Activated naive CD8-positive, alpha-beta T cell treated with anti-CD3 and anti-CD28 coated beads, Interleukin-2, amount 50 U/mL, for 16 hours (primary cell): ENCODE results near the gene CFLAR.
"Not testable (repeated sequence)": the region's sequence is repeated elsewhere in the genome, so short reads cannot be mapped to it uniquely, and the experiment has no call there.

Source experiments
- DNase-seq: peaks from one replicate; pipeline ENCODE4 v3.0.0-alpha.2; 2020; ENCODE audit warnings: low read depth, low spot score

Gene CFLAR

DNA sequence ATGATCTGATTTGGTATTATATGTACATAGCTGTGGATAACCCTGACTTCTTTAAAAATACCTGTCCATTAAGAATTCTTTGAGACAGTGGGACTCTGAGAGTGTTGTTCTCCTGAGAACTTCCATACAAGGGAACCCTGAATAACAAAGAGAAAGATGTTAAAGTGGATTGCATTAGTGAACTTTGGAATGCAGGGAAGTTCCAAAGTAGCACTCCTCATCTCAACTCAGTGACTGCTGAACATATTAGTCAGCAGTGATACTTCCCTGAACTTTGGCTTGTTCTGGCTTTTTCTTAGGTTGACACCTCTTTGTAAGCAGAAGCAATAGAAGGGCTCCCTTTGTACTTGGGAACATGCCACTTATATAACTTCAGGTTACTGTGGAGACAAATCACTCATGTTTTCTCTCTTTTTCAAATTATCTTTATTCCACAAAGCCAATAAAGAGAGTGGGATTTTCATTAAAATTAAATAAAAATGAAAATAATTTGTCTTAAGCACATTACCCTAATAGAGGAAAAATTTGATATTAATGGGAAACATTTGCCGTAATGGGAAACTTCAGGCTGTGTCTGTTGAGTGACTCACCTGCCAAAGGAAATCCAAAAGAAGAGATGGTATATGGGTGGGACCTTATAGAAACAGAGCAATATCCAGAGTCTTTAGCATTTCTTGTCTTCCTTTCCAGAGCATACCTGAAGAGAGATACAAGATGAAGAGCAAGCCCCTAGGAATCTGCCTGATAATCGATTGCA, 33.3 kb downstream of the CFLAR start:
- no peak for DNase-seq

DNA sequence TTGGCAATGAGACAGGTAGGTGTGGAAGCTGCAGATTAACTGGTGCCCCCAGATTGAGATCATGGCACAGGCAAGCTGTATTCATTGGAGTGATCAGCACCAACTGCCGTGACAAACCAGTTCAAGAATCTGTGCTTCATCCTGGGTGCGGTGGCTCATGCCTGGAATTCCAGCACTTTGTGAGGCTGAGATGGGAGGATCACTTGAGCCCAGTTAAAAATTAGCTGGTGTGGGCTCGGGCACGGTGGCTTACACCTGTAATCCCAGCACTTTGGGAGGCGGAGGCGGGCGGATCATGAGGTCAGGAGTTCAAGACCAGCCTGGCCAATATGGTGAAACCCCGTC, 33.8 kb downstream of the CFLAR start:
- not testable (repeated sequence) for DNase-seq

DNA sequence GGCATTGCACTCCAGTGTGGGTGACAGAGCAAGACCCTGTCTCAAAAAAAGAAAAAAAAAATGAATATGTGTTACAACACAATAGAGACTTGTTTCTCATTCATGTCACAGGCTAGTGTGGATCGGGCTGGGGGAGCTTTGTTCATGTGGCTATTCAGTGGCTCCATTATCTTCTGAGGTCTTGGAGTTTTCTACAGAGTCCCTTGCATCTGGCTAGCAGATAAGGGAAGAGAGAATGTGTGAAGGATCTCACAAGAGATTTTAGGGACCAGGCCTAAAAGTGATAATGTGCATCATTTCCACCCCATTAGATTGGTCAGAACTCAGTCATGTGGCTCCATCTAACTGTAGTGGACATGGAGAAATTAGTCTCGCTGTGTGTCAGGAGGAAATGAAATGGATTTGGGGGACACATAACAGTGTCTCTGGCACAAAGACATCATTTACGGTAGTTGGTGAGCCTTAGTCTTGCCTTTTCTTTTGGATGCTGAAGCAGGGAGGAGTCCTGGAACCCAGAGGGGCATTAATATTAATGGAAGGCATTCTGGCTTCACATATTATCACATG, 34.6 kb downstream of the CFLAR start:
- no peak for DNase-seq

DNA sequence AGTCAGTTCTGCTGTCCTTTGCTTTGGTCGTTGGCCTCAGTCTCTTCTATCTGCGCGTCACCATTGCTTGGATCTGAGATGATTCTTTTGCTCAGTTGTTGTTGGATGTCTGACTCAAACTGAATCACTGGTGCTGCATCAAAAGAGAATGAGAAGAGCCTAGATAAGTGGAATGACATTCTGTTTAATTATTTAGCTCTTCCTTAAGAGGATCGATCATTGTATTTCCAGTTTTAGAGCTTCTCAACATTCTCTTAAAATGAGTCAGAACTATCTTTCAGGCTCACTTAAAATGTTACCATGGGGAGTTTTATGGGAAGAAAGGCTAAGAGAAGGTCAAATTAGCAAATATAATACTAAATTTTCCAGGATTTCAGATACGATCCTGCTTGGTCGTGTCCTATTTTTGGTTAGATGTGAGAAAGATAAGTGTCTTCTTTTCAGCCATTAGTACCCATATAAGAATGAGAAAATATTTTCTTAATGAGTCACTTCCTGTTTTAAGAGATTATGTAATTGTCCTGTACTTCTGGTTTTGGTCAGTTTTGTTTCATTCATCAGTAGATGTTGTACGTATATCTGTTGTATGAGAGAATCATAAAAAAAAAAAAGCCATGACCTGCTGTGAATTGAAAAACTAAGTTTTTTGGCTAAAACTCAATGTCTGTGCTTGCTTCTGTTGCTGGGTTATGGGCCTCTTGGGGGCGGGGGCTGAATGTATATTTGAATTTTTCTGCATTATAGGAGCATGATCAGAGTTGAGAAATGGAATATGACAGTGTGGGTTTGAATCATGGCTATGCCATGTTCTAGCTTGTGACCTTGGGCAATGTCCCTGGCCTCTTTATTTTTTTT, 35.4 kb downstream of the CFLAR start:
- no peak for DNase-seq

DNA sequence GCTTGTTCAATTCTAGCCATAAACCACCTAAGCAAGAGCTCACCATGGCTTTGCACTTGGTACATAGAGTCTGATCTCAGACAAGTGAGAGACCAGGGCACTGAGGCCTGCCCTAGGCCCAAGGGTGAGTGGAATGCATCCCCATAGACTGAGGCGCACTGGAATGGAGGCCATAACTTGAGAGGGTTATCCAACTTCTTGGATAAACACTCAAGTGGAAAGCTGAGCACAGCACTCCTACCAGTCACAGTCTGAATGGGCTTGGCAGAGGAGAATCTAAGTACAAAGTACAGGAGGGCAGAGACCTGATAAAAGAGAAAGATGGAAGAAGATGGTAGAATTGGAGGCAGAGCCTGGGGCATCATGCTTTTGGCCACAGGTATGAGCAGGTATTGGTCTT, 36.6 kb downstream of the CFLAR start:
- no peak for DNase-seq

DNA sequence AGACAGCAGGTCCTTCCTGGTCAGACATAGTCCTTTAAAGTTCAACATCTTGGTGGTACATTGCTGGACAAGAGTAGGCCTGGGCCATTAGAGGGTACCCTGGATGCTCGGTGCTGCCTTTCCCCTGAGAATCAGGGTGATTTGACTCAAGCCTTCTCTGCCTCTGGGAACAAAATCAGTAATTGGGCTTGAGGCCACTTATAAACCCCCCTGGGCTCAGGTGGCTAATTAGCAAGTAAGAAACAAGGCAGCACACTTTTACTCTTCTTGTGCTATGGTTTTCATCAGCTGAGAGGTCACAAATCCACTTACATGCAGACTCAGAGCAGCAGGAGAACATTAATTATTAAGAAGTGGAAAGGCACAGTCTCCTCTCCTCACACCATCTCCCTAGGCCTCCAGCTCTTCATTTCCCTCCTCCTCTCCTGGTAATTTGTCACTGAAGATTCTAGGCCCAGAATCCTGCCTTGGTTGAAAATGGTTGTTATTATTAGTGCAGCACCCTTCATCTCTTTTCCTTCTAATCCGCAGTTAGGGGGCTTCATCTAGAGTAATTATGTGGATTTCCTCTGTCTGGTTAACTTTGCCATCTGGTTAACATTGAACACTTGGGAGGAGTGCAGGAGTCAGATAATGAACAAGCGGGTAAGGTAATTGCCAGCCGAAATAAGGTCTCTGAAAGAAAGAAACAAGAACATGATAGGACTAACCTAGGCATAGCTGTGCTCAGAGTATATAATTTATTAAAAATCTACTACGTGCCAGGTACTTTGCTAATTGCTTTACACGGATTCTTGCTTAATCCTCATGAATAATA, 37.2 kb downstream of the CFLAR start:
- DNase-seq = no peak

DNA sequence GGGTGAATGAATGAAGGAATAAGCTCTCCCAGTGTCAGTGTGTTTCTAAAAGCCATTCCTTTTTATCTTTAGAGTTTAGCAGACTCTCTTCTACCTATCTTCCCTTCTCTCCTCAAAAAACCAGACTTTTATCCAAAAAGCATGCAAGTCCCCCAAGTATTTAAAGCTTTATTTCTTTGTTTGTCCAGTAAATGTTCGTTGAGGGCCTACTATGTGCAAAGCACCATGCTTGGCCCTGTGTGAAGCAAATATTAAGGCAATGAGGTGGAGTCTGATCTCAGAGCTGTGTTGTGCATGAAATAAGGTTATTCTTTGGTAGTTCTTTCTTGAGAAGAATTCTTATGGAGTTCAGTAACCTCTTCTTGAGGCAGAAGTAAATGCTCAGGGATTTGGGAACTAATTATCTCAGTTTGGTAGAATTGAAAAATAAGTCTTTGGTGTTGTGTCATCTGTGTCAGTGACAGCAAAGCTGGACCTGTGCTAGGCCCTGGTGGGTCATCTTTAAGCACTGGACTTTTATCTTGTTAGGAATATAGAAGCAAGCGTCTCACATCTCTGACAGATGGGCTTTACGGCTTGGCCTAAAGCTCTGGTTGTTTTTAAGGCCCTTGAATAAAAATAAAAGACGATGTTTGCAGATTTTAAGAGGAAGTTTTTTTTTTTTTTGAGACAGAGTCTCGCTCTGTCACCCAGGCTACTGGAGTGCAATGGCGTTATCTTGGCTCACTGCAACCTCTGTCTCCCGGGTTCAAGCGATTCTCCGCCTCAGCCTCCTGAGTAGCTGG, 38.8 kb downstream of the CFLAR start:
- no peak for DNase-seq

DNA sequence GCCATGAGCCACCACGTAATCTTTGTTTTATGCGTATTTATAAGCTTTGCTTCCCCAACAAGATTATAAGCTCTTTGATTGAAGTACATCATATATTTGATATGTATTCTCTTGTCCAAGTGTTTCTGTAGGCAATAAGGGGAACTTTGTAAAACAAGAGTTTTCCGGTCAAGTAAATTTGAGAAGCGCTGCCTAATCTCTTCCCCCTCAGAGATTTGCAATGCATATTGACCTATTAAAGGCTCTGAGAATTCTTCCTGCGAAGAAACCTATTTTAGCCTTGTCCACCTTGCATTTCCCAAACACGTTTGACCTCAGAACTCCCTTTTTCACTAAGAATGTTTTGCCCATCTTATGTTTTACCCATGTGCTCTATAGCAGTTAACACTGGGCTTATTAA, 40.1 kb downstream of the CFLAR start:
- no peak for DNase-seq

DNA sequence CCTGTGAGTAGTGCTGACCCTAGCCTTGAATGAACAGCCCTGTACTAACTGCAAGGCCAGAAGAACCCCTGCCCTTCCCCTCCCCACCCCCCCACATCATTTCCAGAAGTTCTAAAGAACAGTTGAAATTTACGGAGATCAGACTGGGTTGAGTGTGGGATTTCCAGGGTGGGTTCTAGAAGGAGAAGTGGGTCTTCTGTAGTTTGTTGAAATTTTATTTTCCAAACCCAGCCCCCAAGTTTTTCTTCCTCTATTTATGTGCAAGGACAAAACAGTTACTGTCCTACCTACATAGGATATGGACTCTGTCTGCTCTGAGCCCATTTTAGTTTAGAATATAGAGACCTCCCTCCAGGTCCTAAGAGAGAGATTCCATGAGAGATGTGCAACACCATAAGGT, 40.7 kb downstream of the CFLAR start:
- no peak for DNase-seq

DNA sequence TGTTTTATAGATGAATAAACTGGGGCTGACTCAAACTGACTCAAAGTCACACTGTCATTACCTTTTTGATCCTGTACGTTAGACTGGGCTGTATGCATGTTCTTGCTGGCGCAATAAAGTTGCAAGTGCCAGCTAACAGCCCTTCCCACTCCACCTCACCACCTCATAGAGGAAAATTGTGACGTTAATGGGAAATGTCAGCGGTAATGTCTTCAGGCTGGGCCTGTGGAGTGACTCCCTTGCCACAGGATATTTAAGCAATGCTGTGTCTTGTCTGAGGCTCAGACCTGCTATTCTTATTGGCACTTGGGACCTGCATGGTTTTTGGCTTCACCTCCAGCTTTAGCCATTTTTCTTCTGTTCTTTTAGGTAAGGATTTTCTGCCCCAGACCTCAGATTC, 41.7 kb downstream of the CFLAR start:
- DNase-seq = no peak

DNA sequence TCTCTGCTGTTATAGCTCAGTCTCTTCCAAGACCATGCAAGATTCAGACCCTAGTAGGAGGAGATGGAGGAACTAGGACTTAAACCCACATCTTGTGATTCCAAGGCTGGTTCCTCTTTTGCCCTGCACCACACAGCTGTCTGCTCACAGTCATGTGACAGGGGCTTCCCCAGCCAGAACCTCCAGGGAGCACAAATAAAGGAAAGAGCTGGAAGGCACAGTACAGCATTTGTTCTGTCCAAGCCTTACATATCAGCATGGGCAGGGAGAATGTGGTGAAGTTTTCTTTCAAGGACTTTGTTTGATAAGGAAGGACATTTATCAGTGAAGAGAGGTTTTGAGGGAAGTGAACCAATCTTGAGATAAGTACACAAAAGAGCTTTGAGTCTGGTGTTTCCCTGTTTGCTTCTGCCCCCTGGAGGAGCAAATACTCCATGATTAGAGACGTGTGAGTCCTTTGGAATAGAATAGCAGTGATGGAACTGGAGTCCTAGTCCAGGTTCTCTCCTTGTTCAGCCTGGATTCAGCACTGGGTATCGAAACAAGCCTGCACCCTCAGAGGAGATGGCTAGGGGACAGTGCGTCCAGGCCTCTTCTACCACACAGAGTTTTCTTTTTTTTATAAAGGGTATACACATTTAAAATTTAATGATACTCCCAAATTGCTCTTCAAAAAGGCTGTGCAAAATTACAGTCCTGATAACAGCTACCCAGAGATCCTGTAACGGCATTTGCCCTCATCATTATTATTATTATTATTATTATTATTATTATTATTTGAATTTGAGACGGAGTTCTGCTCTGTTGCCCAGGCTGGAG, 42.4 kb downstream of the CFLAR start:
- no peak for DNase-seq

DNA sequence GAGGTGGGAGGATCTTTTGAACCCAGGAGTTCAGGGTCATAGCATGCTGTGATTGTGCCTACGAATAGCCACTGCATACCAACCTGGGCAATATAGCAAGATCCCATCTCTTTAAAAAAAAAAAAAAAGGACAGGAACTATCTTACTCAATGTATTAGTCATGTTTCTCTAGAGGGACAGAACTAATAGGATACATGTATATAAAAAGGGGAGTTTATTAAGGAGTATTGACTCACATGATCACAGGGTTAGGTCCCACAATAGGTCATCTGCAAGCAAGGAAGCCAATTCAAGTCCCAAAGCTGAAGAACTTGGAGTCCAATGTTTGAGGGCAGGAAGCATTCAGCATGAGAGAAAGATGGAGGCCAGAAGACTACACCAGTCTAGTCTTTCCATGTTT, 48.2 kb downstream of the CFLAR start:
- no peak for DNase-seq

DNA sequence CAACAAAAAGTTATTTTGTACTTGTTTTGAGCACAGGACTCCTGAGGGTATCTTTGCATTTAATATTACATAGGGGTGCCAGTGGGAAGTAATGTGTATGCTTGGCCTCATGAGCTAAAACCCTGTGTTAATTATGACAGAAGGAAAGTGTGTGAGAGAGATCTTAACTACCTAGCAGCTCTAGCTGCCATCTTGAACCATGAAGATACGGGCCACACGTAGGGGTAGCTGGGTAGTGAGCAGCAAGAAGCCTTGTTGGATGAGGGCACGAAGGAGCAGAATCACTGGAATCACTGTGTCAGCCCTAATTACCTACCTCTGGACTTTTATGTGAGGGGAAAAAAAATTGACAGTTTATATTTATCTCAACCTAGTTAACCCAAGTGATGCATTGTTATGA, 51.6 kb downstream of the CFLAR start:
- DNase-seq = no peak

DNA sequence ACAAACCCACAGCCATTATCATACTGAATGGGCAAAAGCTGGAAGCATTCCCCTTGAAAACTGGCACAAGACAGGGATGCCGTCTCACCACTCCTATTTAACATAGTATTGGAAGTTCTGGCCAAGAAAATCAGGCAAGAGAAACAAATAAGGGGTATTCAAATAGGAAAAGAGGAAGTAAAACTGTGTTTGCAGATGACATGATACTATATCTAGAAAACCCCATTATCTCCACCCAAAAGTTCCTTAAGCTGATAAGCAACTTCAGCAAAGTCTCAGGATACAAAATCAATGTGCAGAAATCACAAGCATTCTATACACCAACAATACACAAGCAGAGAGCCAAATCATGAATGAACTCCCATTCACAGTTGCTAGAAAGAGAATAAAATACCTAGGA, 52.5 kb downstream of the CFLAR start:
- not testable (repeated sequence) for DNase-seq

DNA sequence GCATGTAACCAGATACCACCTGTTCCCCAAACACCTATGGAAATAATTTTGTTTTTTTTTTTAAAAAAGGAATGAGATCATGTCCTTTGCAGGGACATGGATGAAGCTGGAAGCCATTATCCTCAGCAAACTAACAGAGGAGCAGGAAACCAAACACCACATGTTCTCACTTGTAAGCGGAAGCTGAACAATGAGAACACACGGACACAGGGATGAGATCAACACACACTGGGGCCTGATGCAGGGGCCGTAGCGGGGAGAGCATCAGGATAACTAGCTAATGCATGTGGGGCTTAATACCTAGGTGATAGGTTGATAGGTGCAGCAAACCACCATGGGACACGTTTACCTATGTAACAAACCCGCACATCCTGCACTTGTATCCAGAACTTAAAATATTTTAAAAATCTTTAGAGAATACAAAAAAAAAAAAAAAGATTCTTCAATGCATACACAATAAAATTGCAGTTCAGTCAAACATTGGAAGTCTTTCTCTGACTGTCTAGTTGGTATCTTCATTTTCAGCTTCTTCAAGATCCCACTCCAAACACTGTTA, 55.4 kb downstream of the CFLAR start:
- DNase-seq = no peak

DNA sequence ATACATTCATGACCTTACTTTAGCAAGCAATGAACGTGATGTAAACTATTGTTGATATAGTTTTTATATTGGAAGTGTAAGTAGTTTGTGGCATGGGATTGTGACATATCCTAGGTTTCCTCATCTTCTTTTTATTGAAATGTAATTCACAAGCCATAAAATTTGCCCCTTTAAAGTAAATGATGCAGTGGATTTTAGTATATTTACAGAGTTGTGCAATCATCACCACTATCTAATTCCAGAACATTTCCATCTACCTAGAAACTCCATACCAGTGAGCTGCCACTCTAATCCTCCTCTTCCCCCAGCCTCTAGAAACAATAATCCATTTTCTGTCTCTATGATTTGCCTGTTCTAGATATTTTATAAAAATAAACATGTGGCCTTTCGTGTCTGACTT, 56.3 kb downstream of the CFLAR start:
- DNase-seq = no peak

DNA sequence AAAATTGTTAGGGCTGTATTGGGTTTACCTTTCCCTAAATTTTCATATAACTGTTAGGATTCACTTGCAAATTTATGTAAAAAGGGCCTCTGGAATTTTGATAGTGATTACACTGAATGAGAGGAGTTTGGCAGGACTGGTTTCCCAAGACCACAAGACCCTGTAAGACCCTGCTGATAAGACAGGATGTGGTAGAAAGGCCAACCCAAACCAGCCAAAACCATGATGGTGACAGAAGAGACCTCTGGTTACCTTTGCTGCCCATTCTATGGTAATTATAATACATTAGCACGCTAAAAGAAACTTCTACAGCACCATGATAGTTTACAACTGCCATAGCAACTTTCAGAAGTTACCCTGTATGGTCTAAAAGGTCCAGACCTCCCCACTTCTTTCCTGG, 58.7 kb downstream of the CFLAR start:
- no peak for DNase-seq

DNA sequence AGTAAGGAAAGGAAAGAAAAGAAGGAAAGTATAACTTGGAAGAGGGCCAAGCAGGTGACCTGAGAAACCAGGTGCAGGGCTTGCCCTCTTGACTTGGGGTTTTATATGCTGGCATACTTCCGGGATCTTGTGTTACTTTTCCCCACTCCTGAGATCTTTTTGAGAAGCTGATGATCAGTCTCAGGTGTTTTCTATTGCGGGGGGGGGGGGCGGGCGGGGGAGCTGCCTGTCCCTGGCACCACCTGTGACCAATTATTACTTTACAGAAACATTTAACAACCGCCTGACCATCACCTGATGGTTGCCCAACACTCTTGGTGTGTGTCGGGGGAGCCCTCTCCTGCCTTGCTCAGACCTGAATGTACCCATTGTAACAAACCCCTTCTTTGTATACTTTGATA, 60.1 kb downstream of the CFLAR start:
- no peak for DNase-seq

DNA sequence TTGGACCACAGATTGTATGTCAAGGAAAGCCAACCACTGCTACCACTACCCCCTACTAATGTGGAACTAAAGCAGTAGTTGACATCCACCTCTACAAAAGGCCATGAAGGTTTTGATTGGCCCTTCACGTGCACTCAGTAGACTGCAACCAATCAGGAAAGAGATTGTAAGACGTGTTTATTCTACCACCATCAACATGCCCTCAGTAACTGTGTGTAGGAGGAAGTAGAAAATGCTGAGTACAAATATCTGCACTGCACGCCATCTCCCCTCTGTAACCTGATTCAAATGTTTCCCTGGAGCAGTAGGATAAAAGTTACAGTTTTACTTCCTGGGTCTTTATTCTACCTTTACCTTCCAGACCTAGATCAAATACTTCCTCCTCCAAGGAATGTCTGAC, 64.0 kb downstream of the CFLAR start:
- no peak for DNase-seq
